Measurements from ENCODE around the gene MMAB. TPM values are rescaled to one million over a fixed set of nuclear protein-coding genes. Genes with fewer than 3 reads are reported as not detected.
"Not testable (repeated sequence)": the region's sequence is repeated elsewhere in the genome, so short reads cannot be mapped to it uniquely, and the experiment has no call there.

Gene MMAB
- total and polyA plus RNA-seq, 4 experiments from 2014 or later, result 16.0 to 30.2 (median 17.0) TPM

DNA sequence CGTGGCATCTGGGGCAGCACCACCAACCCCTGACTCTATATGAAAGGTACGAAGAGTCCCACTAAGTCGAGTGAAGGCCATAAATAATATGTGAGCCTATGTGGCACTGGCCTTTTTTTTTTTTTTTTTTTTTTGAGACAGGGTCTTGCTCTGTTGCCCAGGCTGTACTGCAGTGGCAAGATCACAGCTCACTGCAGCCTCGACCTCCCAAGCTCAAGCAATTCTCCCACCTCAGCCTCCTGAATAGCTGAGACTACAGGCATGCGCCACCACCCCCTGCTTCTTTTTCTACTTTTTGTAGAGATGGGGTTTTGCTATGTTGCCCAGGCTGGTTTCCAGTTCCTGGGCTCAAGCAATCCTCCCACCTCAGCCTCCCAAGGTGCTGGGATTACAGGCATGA lies 28.8 kb upstream of the MMAB start:
- intact Hi-C loops (cut with micrococcal nuclease); DNase-seq; H3K9me3 ChIP-seq (ENCODE audit: control insufficient read depth in 1 of 2, low read length in 2 of 2); H3K4me3 Mint-ChIP-seq; H3K4me1 ChIP-seq (ENCODE audit: insufficient read depth, low read length); H3K36me3 Mint-ChIP-seq; H3K27me3 ChIP-seq (ENCODE audit: insufficient read depth, low read length); H3K4me3 ChIP-seq (ENCODE audit: low read length in 2 of 2); H3K36me3 ChIP-seq (ENCODE audit: insufficient read depth, low read length); CTCF ChIA-PET (ENCODE audit: partially characterized antibody); H3K27me3 Mint-ChIP-seq; H3K27ac ChIP-seq (ENCODE audit: low read depth, low read length); H3K27ac Mint-ChIP-seq; H3K9me3 Mint-ChIP-seq; POLR2A ChIA-PET (ENCODE audit: partially characterized antibody): not testable (repeated sequence)
- H3K4me1 Mint-ChIP-seq, result peaks cover 4 to 14% (median 9%) of the 10 kb centered on the region in 4 donors

DNA sequence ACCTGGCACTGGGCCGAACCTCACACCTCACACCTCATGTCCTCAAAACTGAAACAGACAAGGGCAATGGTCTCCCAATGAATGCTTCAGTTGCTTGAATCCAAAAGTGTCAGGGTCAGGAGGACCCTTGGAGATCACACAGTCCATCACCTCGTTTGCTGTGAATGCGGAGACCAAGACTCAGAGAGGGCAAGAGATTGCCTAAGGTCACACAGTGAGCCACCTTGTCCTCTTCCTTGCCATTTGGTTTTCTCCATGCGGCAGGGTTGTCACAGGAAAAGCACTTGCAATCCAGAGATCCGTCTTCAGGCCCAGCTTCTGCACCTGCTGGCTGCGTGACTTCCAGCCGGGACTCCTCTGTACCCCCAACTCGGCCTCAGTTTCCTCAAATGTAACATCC lies 28.3 kb upstream of the MMAB start:
- H3K27me3 ChIP-seq (ENCODE audit: insufficient read depth, low read length), result no peaks in the 10 kb centered on the region
- intact Hi-C loops (cut with micrococcal nuclease), result no loop called here
- POLR2A ChIA-PET (ENCODE audit: partially characterized antibody), result no interaction called here
- CTCF ChIA-PET (ENCODE audit: partially characterized antibody), result no interaction called here
- H3K9me3 ChIP-seq (ENCODE audit: control insufficient read depth in 1 of 2, low read length in 2 of 2), result no peaks in the 10 kb centered on the region
- no peaks in the 10 kb centered on the region for H3K36me3 ChIP-seq (ENCODE audit: insufficient read depth, low read length)
- Mint-ChIP-seq H3K9me3 (peaks cover 0 to 2% (median 0%) of the 10 kb centered on the region in 8 donors), H3K36me3 (peaks cover 0 to 1% of the 10 kb centered on the region in 2 donors), H3K4me1 (peaks cover 4 to 14% (median 10%) of the 10 kb centered on the region in 4 donors), H3K27ac (no peak overlapping the region), H3K4me3 (no peak overlapping the region), H3K27me3 (peaks cover 1% of the 10 kb centered on the region in 2 donors)
- H3K4me3 ChIP-seq (ENCODE audit: low read length in 2 of 2), result no peak overlapping the region
- no peak overlapping the region for H3K27ac ChIP-seq (ENCODE audit: low read depth, low read length)
- H3K4me1 ChIP-seq (ENCODE audit: insufficient read depth, low read length), result peaks cover 6% of the 10 kb centered on the region
- DNase-seq, result no peak

DNA sequence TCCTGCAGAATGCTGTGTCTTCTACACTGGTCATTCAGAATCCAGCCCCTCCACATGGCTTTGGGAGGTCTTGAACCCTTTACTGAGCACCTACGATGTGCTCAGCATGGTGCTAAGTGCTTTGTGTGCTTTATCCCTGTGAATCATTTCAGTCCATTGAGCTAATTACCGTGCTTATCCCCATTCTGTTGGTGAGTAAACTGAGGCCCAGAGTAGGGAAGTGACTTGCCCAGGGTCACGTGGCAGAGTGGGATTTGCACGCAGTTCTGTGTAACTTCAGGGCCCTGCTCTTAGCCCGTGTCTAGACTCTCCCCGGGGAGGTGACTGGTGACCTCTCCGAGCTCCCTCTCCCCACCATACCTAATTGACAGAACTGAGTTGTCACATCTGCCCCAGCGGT lies 27.7 kb upstream of the MMAB start:
- Mint-ChIP-seq H3K9me3 (peaks cover 0 to 2% (median 0%) of the 10 kb centered on the region in 8 donors), H3K4me3 (no peak overlapping the region), H3K4me1 (peaks cover 4 to 16% (median 10%) of the 10 kb centered on the region in 4 donors), H3K36me3 (peaks cover 0 to 1% of the 10 kb centered on the region in 2 donors), H3K27me3 (peaks cover 1% of the 10 kb centered on the region in 2 donors), H3K27ac (no peak overlapping the region)
- Histone ChIP-seq H3K9me3 (ENCODE audit: control insufficient read depth in 1 of 2, low read length in 2 of 2) (no peaks in the 10 kb centered on the region), H3K27me3 (ENCODE audit: insufficient read depth, low read length) (no peaks in the 10 kb centered on the region), H3K36me3 (ENCODE audit: insufficient read depth, low read length) (no peaks in the 10 kb centered on the region), H3K4me1 (ENCODE audit: insufficient read depth, low read length) (peaks cover 6% of the 10 kb centered on the region), H3K27ac (ENCODE audit: low read depth, low read length) (no peak overlapping the region), H3K4me3 (ENCODE audit: low read length in 2 of 2) (no peak overlapping the region)
- CTCF ChIA-PET (ENCODE audit: partially characterized antibody), result interaction anchor here (5.0 kb wide), 1 partner anchor 174 kb away, joined by 63 read pairs; no protein-coding TSS in a partner anchor
- no peak for DNase-seq
- POLR2A ChIA-PET (ENCODE audit: partially characterized antibody), result no interaction called here
- intact Hi-C loops (cut with micrococcal nuclease), result no loop called here

DNA sequence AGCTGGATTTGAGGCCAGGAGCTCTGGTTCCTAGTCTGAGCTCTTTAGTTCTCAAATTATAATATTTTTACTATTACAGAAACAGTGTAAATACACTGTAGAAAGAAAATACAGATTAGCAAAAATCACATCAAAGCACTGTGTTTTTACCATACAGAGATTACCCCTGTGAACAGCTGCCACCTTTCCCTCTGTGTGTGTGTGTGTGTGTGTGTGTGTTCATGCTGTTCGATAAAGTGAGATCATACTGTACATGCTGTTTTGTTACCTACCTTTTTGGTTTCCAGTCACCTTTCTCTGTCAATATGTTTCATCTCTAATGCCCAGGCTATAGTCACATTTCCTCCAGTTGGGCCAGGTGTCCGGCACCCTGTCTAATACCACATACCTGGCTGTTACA lies 27.2 kb upstream of the MMAB start:
- CTCF ChIA-PET (ENCODE audit: partially characterized antibody), result interaction anchor here (1.1 to 5.0 kb wide), 4 partner anchors 14 to 174 kb away, joined by 3 to 63 read pairs (median 20); partner anchors contain the start of genes MMAB and MVK
- peaks cover 0 to 1% of the 10 kb centered on the region in 2 donors for H3K36me3 Mint-ChIP-seq
- H3K27me3 Mint-ChIP-seq, result peaks cover 0 to 1% of the 10 kb centered on the region in 2 donors
- Histone ChIP-seq H3K4me1 (ENCODE audit: insufficient read depth, low read length) (peaks cover 11% of the 10 kb centered on the region), H3K36me3 (ENCODE audit: insufficient read depth, low read length) (no peaks in the 10 kb centered on the region), H3K27me3 (ENCODE audit: insufficient read depth, low read length) (no peaks in the 10 kb centered on the region), H3K4me3 (ENCODE audit: low read length in 2 of 2) (no peak overlapping the region), H3K9me3 (ENCODE audit: control insufficient read depth in 1 of 2, low read length in 2 of 2) (no peaks in the 10 kb centered on the region), H3K27ac (ENCODE audit: low read depth, low read length) (no peak overlapping the region)
- H3K27ac Mint-ChIP-seq, result no peak overlapping the region
- peaks cover 8 to 21% (median 14%) of the 10 kb centered on the region in 4 donors for H3K4me1 Mint-ChIP-seq
- DNase-seq, result no peak
- POLR2A ChIA-PET (ENCODE audit: partially characterized antibody), result no interaction called here
- intact Hi-C loops (cut with micrococcal nuclease), result no loop called here
- H3K9me3 Mint-ChIP-seq, result peaks cover 0 to 2% (median 0%) of the 10 kb centered on the region in 8 donors
- H3K4me3 Mint-ChIP-seq, result no peak overlapping the region

DNA sequence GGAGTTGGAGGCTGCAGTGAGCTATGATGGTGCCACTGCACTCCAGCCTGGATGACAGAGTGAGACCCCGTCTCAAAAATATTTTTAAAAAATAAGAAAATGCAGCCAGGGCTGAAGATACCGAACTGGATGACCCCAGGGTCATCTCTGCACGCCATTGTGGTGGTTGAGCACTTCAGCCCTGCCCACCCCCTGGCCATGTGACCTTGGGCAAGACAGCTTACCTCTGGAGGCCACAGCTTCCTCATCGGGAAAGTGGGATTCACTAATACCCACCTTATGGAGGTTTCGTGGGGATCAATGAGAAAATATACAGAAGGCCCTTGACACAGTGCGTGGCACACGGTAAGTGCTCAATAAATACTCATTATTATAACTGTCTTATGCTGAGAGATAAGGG lies 25.8 kb upstream of the MMAB start:
- Histone ChIP-seq H3K4me3 (ENCODE audit: low read length in 2 of 2) (no peak overlapping the region), H3K4me1 (ENCODE audit: insufficient read depth, low read length) (peaks cover 24% of the 10 kb centered on the region), H3K36me3 (ENCODE audit: insufficient read depth, low read length) (no peaks in the 10 kb centered on the region), H3K27ac (ENCODE audit: low read depth, low read length) (no peak overlapping the region), H3K9me3 (ENCODE audit: control insufficient read depth in 1 of 2, low read length in 2 of 2) (no peaks in the 10 kb centered on the region), H3K27me3 (ENCODE audit: insufficient read depth, low read length) (no peaks in the 10 kb centered on the region)
- H3K27me3 Mint-ChIP-seq, result no peaks in the 10 kb centered on the region
- intact Hi-C loops (cut with micrococcal nuclease), result no loop called here
- DNase-seq, result no peak
- CTCF ChIA-PET (ENCODE audit: partially characterized antibody), result interaction anchor here (0.8 to 5.5 kb wide), 9 partner anchors 10 to 182 kb away, joined by 3 to 63 read pairs (median 6); partner anchors contain the start of genes MMAB and MVK
- no peak overlapping the region for H3K27ac Mint-ChIP-seq
- peaks cover 0 to 1% of the 10 kb centered on the region in 2 donors for H3K36me3 Mint-ChIP-seq
- POLR2A ChIA-PET (ENCODE audit: partially characterized antibody), result no interaction called here
- H3K4me1 Mint-ChIP-seq, result peaks cover 17 to 35% (median 27%) of the 10 kb centered on the region in 4 donors
- H3K4me3 Mint-ChIP-seq, result no peak overlapping the region
- H3K9me3 Mint-ChIP-seq, result peaks cover 0 to 2% (median 0%) of the 10 kb centered on the region in 8 donors

DNA sequence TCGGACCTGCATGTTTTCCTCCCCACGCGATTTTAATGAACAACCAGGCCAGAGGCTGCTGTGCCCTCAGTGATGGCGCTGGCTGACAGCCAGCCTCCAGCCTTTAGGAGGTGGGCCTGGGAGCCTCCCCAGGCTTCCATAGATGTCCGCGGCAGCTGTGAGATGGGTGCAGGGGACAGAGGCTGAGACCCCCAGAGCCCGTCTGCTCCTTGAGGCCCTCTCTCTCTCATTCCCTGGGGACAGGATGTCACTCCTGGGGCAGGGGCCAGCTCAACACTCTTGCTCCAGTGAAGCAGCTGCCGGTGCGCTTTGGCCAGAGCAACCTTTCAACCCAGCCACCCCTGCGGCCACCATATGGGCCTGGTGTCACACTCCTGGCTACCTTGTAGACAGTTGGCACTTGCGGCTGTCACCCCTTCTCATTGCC lies 25.1 kb upstream of the MMAB start:
- DNase-seq, result no peak
- H3K9me3 ChIP-seq (ENCODE audit: control insufficient read depth in 1 of 2, low read length in 2 of 2), result no peaks in the 10 kb centered on the region
- peaks cover 24% of the 10 kb centered on the region for H3K4me1 ChIP-seq (ENCODE audit: insufficient read depth, low read length)
- no peak overlapping the region for H3K27ac Mint-ChIP-seq
- no peak overlapping the region for H3K4me3 ChIP-seq (ENCODE audit: low read length in 2 of 2)
- CTCF ChIA-PET (ENCODE audit: partially characterized antibody), result interaction anchor here (0.7 to 5.5 kb wide), 18 partner anchors 8 to 242 kb away, joined by 3 to 63 read pairs (median 4); partner anchors contain the start of genes MMAB and MVK
- H3K27ac ChIP-seq (ENCODE audit: low read depth, low read length), result no peak overlapping the region
- POLR2A ChIA-PET (ENCODE audit: partially characterized antibody), result no interaction called here
- intact Hi-C loops (cut with micrococcal nuclease), result no loop called here
- peaks cover 0 to 2% (median 0%) of the 10 kb centered on the region in 8 donors for H3K9me3 Mint-ChIP-seq
- H3K36me3 ChIP-seq (ENCODE audit: insufficient read depth, low read length), result no peaks in the 10 kb centered on the region
- H3K27me3 Mint-ChIP-seq, result no peaks in the 10 kb centered on the region
- peaks cover under 1 to 1% of the 10 kb centered on the region in 2 donors for H3K36me3 Mint-ChIP-seq
- no peak overlapping the region for H3K4me3 Mint-ChIP-seq
- peaks cover 17 to 40% (median 26%) of the 10 kb centered on the region in 4 donors for H3K4me1 Mint-ChIP-seq
- H3K27me3 ChIP-seq (ENCODE audit: insufficient read depth, low read length), result no peaks in the 10 kb centered on the region

DNA sequence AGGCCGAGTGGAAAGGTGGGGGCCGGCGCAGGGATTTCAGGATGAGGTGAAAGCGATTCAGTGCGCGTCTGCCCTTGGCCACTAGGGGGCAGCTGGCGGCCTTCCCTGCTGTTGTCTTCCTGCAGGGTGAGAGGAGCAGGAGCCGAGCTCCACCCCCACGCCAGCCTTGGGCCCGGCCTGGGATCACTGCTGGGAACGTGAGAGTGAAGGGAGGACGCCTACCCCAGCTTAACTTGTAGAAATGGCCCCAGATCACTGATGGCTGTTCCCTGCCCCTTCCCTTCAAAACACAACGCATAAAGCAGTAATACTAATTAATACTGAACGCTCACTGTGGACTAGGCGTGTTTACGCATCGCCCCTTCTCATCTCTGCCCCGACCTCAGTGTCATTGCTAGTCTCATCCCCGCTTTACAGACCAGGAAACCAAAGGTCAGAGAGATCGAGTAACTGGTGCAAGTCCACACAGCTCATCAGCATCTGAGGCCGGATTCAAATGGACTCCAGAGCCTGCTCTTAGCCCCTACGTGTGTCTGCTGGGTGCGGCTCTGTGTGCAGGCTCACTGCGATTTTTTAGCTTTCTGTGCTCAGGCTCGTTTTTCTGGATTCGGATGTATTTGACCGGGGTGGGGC lies 24.6 kb upstream of the MMAB start:
- ChIA-PET CTCF (ENCODE audit: partially characterized antibody) (interaction anchor here (0.6 to 5.5 kb wide), 20 partner anchors 9 to 535 kb away, joined by 3 to 63 read pairs (median 3); partner anchors contain the start of genes MMAB and MVK), POLR2A (ENCODE audit: partially characterized antibody) (no interaction called here)
- DNase-seq, result peak in 4 of 5 donors; percentile 44 to 47 (median 46)
- Mint-ChIP-seq H3K4me3 (peak overlapping the region in 3 of 8 donors; percentile 35 to 54 (median 40)), H3K27ac (peak overlapping the region in 2 of 7 donors; percentile 50 to 86), H3K9me3 (peaks cover 0 to 2% (median 0%) of the 10 kb centered on the region in 8 donors), H3K27me3 (no peaks in the 10 kb centered on the region), H3K36me3 (peaks cover 1 to 2% of the 10 kb centered on the region in 2 donors), H3K4me1 (peaks cover 17 to 42% (median 26%) of the 10 kb centered on the region in 4 donors)
- Histone ChIP-seq H3K27me3 (ENCODE audit: insufficient read depth, low read length) (no peaks in the 10 kb centered on the region), H3K36me3 (ENCODE audit: insufficient read depth, low read length) (no peaks in the 10 kb centered on the region), H3K4me3 (ENCODE audit: low read length in 2 of 2) (no peak overlapping the region), H3K9me3 (ENCODE audit: control insufficient read depth in 1 of 2, low read length in 2 of 2) (no peaks in the 10 kb centered on the region), H3K27ac (ENCODE audit: low read depth, low read length) (no peak overlapping the region), H3K4me1 (ENCODE audit: insufficient read depth, low read length) (peaks cover 24% of the 10 kb centered on the region)
- intact Hi-C loops (cut with micrococcal nuclease), result loop anchor here (1.0 kb wide), 1 partner anchor 282 kb away; the partner anchor contains the start of gene GLTP
